ENCODE results near the gene TAB3. TPM values are rescaled to one million over a fixed set of nuclear protein-coding genes. Genes with fewer than 3 reads are reported as not detected.

Gene TAB3
- total RNA-seq, 1 donor from 2014 or later, result 39.1 TPM

GRCh38 chrX:30794497-30794896 lies 94.6 kb downstream of the TAB3 start:
- TF ChIP-seq CTCF (IDR thresholded peaks at IDR 0.05; ENCODE audit: unreplicated experiment), result no peak
- no peak overlapping the region for H3K4me3 Mint-ChIP-seq (ENCODE audit: low read depth)
- peaks cover 13% of the 10 kb centered on the region for H3K9me3 Mint-ChIP-seq (ENCODE audit: low read depth)
- no peak overlapping the region for H3K27ac Mint-ChIP-seq
- H3K36me3 Mint-ChIP-seq (ENCODE audit: insufficient read depth), result no peaks in the 10 kb centered on the region
- DNase-seq (ENCODE audit: low spot score, unreplicated experiment), result no peak
- no peaks in the 10 kb centered on the region for H3K27me3 Mint-ChIP-seq
- no peaks in the 10 kb centered on the region for H3K4me1 Mint-ChIP-seq (ENCODE audit: low read depth)

- no peaks in the 10 kb centered on the region for H3K4me1 Mint-ChIP-seq (ENCODE audit: low read depth)
- no peak for TF ChIP-seq CTCF (IDR thresholded peaks at IDR 0.05; ENCODE audit: unreplicated experiment)
- no peak overlapping the region for H3K27ac Mint-ChIP-seq
- no peaks in the 10 kb centered on the region for H3K36me3 Mint-ChIP-seq (ENCODE audit: insufficient read depth)
- peaks cover 13% of the 10 kb centered on the region for H3K9me3 Mint-ChIP-seq (ENCODE audit: low read depth)
- no peak for DNase-seq (ENCODE audit: low spot score, unreplicated experiment)
- no peak overlapping the region for H3K4me3 Mint-ChIP-seq (ENCODE audit: low read depth)
- no peaks in the 10 kb centered on the region for H3K27me3 Mint-ChIP-seq
Observed at GRCh38 chrX:30793767-30794103, 95.3 kb downstream of the TAB3 start.

- peaks cover 13% of the 10 kb centered on the region for H3K9me3 Mint-ChIP-seq (ENCODE audit: low read depth)
- H3K27me3 Mint-ChIP-seq, result no peaks in the 10 kb centered on the region
Observed at GRCh38 chrX:30793075-30793766, 95.8 kb downstream of the TAB3 start.

GRCh38 chrX:30791296-30792278 lies 97.5 kb downstream of the TAB3 start:
- Mint-ChIP-seq H3K27ac (no peak overlapping the region), H3K36me3 (ENCODE audit: insufficient read depth) (no peaks in the 10 kb centered on the region), H3K4me3 (ENCODE audit: low read depth) (no peak overlapping the region), H3K4me1 (ENCODE audit: low read depth) (no peaks in the 10 kb centered on the region), H3K27me3 (no peaks in the 10 kb centered on the region), H3K9me3 (ENCODE audit: low read depth) (peaks cover 13% of the 10 kb centered on the region)
- no peak for DNase-seq (ENCODE audit: low spot score, unreplicated experiment)
- no peak for TF ChIP-seq CTCF (IDR thresholded peaks at IDR 0.05; ENCODE audit: unreplicated experiment)

More at GRCh38 chrX:30793075-30793766, 95.8 kb downstream of the TAB3 start:
- no peaks in the 10 kb centered on the region for H3K4me1 Mint-ChIP-seq (ENCODE audit: low read depth)
- no peaks in the 10 kb centered on the region for H3K36me3 Mint-ChIP-seq (ENCODE audit: insufficient read depth)
- no peak overlapping the region for H3K4me3 Mint-ChIP-seq (ENCODE audit: low read depth)
- no peak for TF ChIP-seq CTCF (IDR thresholded peaks at IDR 0.05; ENCODE audit: unreplicated experiment)
- H3K27ac Mint-ChIP-seq, result no peak overlapping the region
- DNase-seq (ENCODE audit: low spot score, unreplicated experiment), result no peak

GRCh38 chrX:30787012-30787411 lies 102.0 kb downstream of the TAB3 start:
- Mint-ChIP-seq H3K27ac (no peak overlapping the region), H3K4me1 (ENCODE audit: low read depth) (no peaks in the 10 kb centered on the region), H3K9me3 (ENCODE audit: low read depth) (peaks cover 6% of the 10 kb centered on the region), H3K27me3 (no peaks in the 10 kb centered on the region), H3K4me3 (ENCODE audit: low read depth) (no peak overlapping the region), H3K36me3 (ENCODE audit: insufficient read depth) (no peaks in the 10 kb centered on the region)
- DNase-seq (ENCODE audit: low spot score, unreplicated experiment), result no peak
- no peak for TF ChIP-seq CTCF (IDR thresholded peaks at IDR 0.05; ENCODE audit: unreplicated experiment)

Measured in progenitor cell of endocrine pancreas (in vitro differentiated cells).